Panc1 (cell line): ENCODE measurements around the gene AQP5.

Experiments used
- POLR2AphosphoS5 ChIP-seq: IDR thresholded peaks from 2 replicates; pipeline ENCODE4 v1.6.1; 2012; ENCODE audit warnings: mild to moderate bottlenecking, low read depth, low read length, moderate library complexity
- SIN3A ChIP-seq: IDR thresholded peaks from 2 replicates; pipeline ENCODE4 v1.6.1; 2012; ENCODE audit warnings: low read depth, mild to moderate bottlenecking, low read length, moderate library complexity, borderline replicate concordance; ENCODE audit not compliant: insufficient read depth
- TCF7L2 ChIP-seq: IDR thresholded peaks from 2 replicates; pipeline ENCODE4 v1.6.1; 2011; ENCODE audit warnings: mild to moderate bottlenecking, low read depth, low read length, inconsistent platforms
- TF ChIP-seq, protein P1 (sequence below): fragments of 450-650 bp; IDR thresholded peaks from 2 replicates; pipeline ENCODE4 v1.5.1; 2017; ENCODE audit warnings: mild to moderate bottlenecking
- TF ChIP-seq, protein P2 (sequence below), 2 experiments: IDR thresholded peaks; 2 replicates each; pipeline ENCODE4 v1.6.1; 2011 to 2012; ENCODE audit warnings: low read depth in 2 of 2, control low read depth in 1 of 2, low read length in 1 of 2, mild to moderate bottlenecking in 1 of 2, moderate library complexity in 1 of 2; ENCODE audit not compliant: insufficient read depth in 1 of 2

DNA sequence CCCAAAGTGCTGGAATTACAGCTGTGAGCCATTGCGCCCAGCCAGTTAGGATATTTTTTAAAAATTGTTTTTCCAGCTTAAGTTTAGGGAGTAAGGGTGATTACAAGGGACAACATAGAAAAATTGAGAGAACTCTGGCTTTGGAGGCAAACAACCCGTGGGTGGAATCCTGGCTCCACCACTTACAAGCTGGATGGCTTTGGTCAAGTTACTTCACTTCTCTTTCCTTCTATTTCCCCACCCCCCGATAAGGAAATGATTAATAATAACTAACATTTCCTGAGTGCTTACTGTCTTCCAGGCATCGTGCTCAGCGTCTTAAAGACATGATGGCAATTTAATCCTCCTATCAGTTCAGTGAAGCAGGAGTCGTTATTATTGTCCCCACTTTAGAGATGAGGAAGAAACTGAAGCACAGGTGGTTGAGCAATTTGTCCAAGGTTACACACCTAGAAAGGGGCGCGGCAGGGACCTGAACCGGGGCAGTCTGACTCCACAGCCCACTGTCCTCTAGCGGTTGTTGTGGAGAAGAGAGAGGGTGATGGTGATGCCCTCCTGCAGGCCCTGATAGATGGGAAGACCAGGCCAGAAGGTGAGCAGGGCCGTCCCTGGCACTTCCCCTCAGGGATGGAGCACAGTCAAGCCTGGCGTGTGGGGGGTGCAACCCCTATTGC lies 41.3 kb upstream of the AQP5 start:
- TF ChIP-seq, protein P1, sequence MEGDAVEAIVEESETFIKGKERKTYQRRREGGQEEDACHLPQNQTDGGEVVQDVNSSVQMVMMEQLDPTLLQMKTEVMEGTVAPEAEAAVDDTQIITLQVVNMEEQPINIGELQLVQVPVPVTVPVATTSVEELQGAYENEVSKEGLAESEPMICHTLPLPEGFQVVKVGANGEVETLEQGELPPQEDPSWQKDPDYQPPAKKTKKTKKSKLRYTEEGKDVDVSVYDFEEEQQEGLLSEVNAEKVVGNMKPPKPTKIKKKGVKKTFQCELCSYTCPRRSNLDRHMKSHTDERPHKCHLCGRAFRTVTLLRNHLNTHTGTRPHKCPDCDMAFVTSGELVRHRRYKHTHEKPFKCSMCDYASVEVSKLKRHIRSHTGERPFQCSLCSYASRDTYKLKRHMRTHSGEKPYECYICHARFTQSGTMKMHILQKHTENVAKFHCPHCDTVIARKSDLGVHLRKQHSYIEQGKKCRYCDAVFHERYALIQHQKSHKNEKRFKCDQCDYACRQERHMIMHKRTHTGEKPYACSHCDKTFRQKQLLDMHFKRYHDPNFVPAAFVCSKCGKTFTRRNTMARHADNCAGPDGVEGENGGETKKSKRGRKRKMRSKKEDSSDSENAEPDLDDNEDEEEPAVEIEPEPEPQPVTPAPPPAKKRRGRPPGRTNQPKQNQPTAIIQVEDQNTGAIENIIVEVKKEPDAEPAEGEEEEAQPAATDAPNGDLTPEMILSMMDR, result no peak
- TF ChIP-seq POLR2AphosphoS5 (no peak), TCF7L2 (no peak), SIN3A (no peak)
- TF ChIP-seq, protein P2, sequence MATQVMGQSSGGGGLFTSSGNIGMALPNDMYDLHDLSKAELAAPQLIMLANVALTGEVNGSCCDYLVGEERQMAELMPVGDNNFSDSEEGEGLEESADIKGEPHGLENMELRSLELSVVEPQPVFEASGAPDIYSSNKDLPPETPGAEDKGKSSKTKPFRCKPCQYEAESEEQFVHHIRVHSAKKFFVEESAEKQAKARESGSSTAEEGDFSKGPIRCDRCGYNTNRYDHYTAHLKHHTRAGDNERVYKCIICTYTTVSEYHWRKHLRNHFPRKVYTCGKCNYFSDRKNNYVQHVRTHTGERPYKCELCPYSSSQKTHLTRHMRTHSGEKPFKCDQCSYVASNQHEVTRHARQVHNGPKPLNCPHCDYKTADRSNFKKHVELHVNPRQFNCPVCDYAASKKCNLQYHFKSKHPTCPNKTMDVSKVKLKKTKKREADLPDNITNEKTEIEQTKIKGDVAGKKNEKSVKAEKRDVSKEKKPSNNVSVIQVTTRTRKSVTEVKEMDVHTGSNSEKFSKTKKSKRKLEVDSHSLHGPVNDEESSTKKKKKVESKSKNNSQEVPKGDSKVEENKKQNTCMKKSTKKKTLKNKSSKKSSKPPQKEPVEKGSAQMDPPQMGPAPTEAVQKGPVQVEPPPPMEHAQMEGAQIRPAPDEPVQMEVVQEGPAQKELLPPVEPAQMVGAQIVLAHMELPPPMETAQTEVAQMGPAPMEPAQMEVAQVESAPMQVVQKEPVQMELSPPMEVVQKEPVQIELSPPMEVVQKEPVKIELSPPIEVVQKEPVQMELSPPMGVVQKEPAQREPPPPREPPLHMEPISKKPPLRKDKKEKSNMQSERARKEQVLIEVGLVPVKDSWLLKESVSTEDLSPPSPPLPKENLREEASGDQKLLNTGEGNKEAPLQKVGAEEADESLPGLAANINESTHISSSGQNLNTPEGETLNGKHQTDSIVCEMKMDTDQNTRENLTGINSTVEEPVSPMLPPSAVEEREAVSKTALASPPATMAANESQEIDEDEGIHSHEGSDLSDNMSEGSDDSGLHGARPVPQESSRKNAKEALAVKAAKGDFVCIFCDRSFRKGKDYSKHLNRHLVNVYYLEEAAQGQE (IDR thresholded peaks at IDR 0.05; ENCODE audit: insufficient read depth in 1 of 2, low read depth in 2 of 2, low read length in 1 of 2), result no peak
